Activated T-cell treated with anti-CD3 and anti-CD28 coated beads, Interleukin-2, amount 50 U/mL, for 48 hours (primary cell): ENCODE data around the gene CNDP2.

Experiments used
- DNase-seq, 2 experiments: peaks; one replicate each; pipeline ENCODE4 v3.0.0-alpha.2; 2020

CNDP2 gene

GRCh38 chr18:74501386-74501785, 5.2 kb downstream of the CNDP2 start:
- no peak for DNase-seq

- no peak for DNase-seq
Measured at GRCh38 chr18:74503137-74503536, 7.0 kb downstream of the CNDP2 start.

DNA sequence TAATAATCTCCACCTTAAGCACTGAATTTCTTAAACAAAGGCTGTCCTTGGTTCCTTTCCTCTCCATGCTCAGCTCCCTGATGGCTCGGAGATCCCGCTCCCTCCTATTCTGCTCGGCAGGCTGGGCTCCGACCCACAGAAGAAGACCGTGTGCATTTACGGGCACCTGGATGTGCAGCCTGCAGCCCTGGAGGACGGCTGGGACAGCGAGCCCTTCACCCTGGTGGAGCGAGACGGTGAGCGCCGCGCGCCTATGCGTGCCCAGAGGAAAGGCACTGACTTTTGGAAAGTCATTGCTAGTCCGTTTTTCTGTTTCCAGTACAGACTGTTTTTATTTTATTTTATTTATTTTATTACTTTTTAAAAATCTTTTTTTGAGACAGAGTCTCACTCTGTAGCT, 9.6 kb downstream of the CNDP2 start:
- DNase-seq = no peak

- no peak for DNase-seq
Measured at GRCh38 chr18:74506448-74507084, 10.4 kb downstream of the CNDP2 start.

- no peak for DNase-seq
Measured at GRCh38 chr18:74507097-74507881, 11.1 kb downstream of the CNDP2 start.

- no peak for DNase-seq
Measured at GRCh38 chr18:74507927-74508326, 11.8 kb downstream of the CNDP2 start.

DNA sequence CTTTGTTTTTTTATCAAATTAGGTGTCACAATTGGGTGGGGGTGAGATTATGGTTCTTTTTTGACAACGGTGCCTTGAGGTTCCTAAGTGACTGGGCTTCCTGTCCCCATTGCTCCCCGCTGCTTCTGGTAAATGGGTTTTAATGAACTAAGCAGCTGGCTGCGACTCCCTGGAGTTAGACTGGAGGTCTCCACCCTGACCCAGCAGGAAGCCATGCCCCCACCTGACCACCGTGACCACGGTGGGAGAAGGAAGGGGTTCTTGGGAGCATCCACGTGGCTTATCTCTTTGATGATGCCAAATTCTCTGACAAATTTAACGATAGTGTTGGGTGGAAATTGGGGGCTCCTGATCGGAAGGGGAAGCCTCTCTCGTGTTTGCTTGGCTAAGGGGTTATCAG, 12.2 kb downstream of the CNDP2 start:
- DNase-seq = no peak

GRCh38 chr18:74508821-74509225, 12.7 kb downstream of the CNDP2 start:
- DNase-seq = no peak

- DNase-seq = no peak
Measured at GRCh38 chr18:74509856-74510769, 13.9 kb downstream of the CNDP2 start.

- no peak for DNase-seq
Measured at GRCh38 chr18:74510770-74511095, 14.6 kb downstream of the CNDP2 start.

DNA sequence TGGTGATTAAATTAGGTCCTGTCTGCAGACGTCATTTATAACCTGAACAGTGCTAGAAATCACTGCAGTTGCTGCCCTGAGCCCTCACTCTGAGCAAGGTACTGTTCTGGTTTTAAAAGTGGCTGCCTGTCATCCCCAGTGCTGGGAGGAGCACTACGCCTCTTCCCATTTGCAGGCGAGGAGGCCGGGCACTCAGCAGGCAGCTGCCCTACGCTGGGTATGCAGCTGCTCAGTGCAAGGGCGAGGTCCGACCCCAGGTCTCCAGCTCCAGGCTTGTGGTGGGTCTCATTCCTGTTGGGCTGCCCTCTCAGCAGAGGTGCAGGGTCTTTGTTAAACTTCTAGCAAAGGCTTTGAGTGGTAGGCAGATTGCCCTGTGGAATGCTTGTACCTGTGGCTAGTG, 15.7 kb downstream of the CNDP2 start:
- no peak for DNase-seq

DNA sequence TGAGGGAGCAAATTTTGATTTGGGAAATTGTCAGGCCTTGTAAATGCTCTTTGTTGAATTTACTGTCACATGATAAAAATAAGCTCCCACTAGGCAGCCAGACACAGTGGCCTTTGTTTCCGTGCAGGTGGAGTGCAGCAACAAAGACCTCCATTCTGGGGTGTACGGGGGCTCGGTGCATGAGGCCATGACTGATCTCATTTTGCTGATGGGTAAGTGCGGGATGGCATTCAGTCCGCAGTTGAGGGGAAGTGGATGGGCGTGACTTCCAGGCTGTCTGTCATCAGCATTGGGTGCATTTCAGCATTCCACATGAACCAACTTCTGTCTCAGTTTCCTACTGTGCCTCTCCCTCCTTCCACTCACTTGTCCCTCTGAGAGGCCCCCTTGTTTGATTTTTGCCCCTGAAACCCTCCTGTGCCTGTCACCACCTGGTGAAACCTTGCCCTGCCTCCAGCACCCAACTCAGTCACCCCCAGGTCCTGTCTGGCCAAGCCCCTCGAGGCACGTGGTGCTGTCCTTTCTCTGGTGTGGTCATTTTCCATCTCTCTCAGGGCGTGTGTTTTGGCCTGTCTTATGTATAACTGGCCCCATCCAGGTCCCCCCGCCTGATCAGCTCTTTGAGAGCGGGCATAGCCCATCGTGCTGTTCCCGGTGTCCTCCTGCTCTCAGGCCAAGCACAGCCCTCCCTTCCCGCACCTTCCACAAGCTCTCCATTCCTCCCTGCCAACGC, 16.3 kb downstream of the CNDP2 start:
- no peak for DNase-seq

DNA sequence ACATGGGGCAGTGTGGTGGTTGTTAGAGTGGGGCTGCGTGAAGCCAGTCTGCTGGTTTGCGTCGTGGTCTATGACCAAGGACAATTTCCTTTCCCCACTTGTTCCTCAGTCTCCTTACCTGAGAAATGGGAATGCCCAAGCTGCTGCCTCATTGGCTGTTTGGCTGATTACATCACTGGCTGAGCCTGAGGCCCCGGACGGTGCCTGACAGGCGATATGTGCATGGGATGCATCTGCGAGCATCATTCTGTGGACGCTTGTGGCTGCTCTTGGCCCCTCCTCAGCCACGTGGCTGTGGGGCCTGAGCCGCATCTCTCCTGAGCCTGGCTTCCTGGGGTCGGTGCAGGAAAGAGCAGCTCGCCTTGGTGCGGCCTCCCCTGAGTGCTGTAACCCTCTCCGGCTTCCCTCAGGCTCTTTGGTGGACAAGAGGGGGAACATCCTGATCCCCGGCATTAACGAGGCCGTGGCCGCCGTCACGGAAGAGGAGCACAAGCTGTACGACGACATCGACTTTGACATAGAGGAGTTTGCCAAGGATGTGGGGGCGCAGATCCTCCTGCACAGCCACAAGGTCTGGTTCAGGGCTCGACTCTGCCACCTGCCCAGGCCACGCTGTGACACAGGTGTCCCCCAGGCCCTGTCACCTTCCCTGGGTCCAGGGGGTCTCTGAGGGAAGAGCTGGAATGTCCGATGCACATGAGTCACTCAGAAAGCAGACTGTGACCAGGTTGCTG, 17.2 kb downstream of the CNDP2 start:
- DNase-seq = no peak

GRCh38 chr18:74513883-74514205, 17.7 kb downstream of the CNDP2 start:
- DNase-seq = no peak

DNA sequence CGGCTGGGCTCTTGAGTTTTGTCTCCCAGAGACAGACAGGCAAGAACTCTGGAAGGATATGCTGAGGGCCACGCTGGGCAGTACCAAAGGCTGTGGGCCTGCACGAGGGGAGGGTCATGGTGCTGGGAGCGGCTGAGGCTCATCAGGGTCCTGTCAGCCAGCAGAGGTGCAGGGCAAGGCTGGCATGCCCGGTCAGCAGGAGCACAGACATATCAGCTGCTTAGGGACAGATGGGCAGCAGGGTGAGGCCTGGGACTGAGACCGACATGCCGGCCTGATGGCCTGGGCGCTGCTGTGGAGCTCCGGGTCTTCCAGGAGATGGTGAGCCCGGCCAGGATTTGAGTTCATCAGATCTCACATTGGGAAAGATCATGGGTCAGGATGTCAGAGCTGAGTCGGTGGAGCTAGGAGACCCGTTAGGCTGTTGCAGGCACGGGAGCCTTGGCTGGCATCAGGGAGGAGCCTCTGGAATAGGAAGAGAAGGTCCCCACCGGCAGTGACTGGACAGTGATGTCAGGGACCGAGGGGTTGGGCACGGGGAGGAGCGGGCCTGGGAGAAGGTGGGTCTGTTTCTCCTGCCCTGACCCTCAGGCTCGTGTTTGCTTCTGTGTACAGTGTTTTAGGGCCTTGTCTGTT, 18.8 kb downstream of the CNDP2 start:
- DNase-seq = no peak

- no peak for DNase-seq
Measured at GRCh38 chr18:74515620-74516231, 19.6 kb downstream of the CNDP2 start.

- no peak for DNase-seq
Measured at GRCh38 chr18:74516271-74517235, 20.4 kb downstream of the CNDP2 start.

GRCh38 chr18:74517236-74517630, 21.1 kb downstream of the CNDP2 start:
- no peak for DNase-seq

GRCh38 chr18:74518456-74519295, 22.5 kb downstream of the CNDP2 start:
- DNase-seq = no peak
